Measurements from ENCODE around the gene KLHL26.

KLHL26 gene

DNA sequence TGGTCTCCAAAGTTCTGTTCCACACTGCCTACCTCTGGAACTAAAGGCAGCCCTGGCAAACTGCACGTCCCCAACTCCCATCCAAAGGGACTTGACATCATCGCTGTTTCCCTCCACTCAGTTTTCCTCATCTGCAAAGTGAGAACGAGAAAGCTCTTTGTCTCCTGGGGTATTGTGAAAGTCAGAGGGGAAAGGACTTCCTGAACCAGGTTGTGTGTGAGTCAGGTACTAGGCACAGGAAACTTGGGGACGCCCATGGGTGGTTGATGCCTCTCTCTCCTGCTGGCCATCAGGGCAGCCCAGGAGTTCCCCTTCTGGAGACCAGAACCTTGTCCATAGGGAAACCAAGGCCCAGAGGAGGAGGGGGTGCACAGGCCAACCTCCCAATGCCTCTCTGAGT, 35.0 kb upstream of the KLHL26 start:
- no peak for DNase-seq (ENCODE audit: extremely low read depth in 1 of 2, low read depth in 1 of 2)

GRCh38 chr19:18603255-18603957, 33.4 kb upstream of the KLHL26 start:
- no peak for DNase-seq (ENCODE audit: extremely low read depth in 1 of 2, low read depth in 1 of 2)

GRCh38 chr19:18603958-18604819, 32.6 kb upstream of the KLHL26 start:
- DNase-seq (ENCODE audit: extremely low read depth in 1 of 2, low read depth in 1 of 2), result no peak

GRCh38 chr19:18604820-18605159, 32.0 kb upstream of the KLHL26 start:
- no peak for DNase-seq (ENCODE audit: extremely low read depth in 1 of 2, low read depth in 1 of 2)

GRCh38 chr19:18605196-18605545, 31.7 kb upstream of the KLHL26 start:
- no peak for DNase-seq (ENCODE audit: extremely low read depth in 1 of 2, low read depth in 1 of 2)

GRCh38 chr19:18605546-18606280, 31.1 kb upstream of the KLHL26 start:
- no peak for DNase-seq (ENCODE audit: extremely low read depth in 1 of 2, low read depth in 1 of 2)

DNA sequence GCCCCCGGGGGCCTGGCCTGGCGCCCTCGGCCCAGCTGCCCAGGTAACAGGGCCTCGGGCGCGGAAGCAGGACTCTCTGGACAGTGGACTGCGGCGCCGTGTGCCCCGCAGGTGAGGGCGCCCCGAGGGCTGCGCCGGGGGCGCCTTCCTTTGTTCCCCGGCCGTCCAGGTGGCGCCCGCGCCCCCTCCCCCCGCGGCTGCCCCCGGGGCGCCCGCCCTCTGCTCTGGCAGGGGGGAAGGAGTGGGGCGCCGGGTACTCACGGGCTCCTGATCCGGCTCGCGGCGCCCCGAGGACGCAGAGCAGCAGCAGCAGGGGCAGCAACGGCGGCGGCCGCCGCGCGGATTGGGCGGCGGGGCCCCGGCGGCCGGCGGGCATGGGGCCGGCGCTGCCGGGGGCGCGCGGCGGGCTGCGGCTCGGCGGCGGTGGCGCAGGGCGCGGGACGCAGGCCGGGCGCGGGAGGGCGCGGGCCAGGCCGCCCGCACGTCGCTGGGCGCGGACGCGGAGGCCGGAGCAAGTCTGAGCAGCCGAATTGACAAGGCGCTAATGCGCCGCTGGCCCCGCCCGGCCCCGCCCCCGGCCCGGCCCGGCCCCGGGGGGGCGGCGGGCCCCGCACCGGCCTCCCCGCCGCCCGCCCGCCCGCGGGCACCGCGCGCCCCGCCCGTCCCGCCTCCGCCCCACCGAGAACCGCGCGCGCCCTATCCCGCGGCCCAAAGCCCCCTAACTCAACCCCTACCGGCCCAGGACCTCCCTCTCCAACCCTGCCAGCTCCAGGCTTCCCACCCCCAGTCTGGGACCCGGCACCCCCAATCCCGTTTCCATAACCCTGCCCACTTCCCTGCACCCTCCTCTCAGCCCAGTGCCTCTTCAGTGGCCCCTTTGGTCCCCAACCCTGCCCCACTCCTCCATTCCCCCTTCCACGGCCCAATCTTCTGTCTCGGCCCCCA, 30.3 kb upstream of the KLHL26 start, which contains the start of gene CRLF1:
TSS of gene CRLF1 (minus strand) at position 519 of the 945 bp plus-strand sequence. CDS start at position 376, 143 bp downstream.
- no peak for DNase-seq (ENCODE audit: extremely low read depth in 1 of 2, low read depth in 1 of 2)

DNA sequence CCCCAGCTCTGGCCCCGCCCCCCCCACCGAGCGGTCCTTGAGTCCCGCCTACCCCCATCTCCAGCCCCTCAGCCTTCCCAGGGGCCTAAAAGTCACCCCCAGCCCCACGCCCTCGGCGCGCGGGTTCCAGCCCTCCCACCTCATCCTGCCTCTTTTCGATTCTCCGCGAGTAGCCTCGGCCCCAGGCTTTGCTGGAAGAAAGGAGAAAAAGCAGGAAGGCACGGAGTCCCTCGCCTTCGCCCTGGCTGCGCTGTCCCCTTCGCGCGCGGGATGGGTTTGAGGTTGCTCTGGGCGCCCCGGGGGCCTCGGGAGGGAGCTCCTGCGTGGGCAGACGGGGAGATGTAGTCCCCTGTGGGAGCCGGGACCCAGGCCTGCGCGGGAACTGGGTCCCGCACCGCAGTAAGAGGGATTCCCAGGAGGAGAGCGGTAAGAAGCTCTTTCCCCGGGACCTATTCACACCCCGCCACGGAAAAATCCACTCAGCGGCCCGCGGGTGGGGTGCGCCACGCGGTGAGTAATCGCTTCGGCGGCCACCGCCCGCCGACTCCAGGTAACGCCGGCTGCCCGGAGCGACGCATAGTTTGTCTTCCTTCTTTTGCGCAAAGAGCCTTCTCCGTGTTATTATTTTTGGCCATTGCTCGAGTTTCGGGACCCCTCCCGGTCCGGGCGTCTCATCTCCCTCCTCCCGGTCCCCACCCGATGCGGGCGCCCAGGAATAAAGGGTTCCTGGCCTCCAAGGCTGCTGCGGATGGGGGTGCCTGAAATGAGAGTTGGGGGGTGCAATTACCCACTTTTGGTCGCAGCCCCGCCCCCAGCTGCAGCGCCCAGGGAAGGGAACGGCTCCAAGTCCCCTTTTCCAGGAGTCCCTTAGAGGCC, 29.4 kb upstream of the KLHL26 start:
- no peak for DNase-seq (ENCODE audit: extremely low read depth in 1 of 2, low read depth in 1 of 2)

DNA sequence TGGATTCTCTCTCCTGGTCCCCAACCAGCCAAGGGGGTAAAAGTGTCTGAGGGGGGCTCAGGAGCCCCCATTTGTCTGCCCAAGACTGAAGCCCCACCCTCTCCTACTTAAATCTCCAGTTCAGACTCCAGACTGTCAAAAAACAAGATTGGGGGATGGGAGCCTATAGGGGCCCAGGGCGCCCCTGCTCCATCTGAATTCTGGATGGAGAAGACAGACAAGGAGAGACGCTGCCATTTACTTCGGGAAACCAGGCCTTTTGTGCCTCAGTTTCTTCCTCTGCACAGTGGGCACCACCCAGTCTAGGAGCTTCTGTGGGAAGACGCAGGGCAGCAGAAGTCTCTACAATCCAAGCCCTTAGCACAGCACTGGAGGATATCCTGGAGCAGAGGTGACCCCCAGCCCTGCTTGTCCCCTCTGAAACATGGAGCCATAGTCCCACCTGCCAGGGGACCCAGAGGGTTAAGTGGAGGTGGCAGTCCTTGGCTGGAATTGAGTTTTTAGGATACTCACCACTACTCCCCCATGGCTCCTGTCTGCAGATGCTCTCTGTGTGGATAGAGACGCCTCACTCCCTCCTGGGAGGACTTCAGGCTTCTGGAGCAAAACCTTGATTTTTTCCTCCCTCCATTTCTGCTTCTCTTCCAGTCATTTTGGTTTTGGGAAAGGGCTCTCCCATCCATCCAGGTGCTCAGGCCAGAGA, 28.6 kb upstream of the KLHL26 start:
- DNase-seq (ENCODE audit: extremely low read depth in 1 of 2, low read depth in 1 of 2), result no peak

GRCh38 chr19:18608805-18609716, 27.8 kb upstream of the KLHL26 start:
- no peak for DNase-seq (ENCODE audit: extremely low read depth in 1 of 2, low read depth in 1 of 2)

DNA sequence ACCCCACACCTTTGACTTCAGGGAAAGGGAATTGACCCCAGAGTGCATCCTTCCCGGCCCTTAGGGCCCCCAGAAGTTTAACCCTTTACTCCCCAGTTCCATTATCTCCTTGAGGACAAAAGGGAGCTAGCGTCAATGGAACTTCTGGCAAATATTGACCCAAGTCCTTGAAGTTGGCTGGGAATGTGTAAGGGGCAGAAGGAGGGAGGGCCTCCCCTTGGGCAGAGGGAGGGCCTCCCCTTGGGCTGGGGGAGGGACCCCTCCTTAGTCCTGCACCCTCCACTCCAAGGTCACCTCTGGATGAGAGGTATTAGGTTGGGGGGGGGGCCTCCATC, 27.1 kb upstream of the KLHL26 start:
- no peak for DNase-seq (ENCODE audit: extremely low read depth in 1 of 2, low read depth in 1 of 2)

DNA sequence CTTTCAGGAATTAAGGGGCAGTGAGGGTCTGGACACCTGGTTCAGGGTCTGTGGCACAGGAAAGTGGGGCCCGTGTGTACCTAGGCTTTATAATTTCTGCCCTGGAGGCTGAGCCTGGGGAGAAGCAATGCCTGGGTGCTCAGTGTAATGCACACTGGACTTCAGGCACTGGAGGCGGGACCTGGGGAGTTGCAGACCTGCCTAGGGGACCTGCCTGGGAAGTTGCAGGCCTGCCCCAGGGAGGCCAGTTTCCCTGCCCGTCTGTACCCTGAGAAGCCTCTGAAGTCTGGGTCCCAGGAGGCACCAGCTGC, 26.6 kb upstream of the KLHL26 start:
- no peak for DNase-seq (ENCODE audit: extremely low read depth in 1 of 2, low read depth in 1 of 2)

GRCh38 chr19:18610556-18611326, 26.1 kb upstream of the KLHL26 start:
- no peak for DNase-seq (ENCODE audit: extremely low read depth in 1 of 2, low read depth in 1 of 2)

GRCh38 chr19:18611327-18612050, 25.3 kb upstream of the KLHL26 start:
- DNase-seq (ENCODE audit: extremely low read depth in 1 of 2, low read depth in 1 of 2), result no peak

DNA sequence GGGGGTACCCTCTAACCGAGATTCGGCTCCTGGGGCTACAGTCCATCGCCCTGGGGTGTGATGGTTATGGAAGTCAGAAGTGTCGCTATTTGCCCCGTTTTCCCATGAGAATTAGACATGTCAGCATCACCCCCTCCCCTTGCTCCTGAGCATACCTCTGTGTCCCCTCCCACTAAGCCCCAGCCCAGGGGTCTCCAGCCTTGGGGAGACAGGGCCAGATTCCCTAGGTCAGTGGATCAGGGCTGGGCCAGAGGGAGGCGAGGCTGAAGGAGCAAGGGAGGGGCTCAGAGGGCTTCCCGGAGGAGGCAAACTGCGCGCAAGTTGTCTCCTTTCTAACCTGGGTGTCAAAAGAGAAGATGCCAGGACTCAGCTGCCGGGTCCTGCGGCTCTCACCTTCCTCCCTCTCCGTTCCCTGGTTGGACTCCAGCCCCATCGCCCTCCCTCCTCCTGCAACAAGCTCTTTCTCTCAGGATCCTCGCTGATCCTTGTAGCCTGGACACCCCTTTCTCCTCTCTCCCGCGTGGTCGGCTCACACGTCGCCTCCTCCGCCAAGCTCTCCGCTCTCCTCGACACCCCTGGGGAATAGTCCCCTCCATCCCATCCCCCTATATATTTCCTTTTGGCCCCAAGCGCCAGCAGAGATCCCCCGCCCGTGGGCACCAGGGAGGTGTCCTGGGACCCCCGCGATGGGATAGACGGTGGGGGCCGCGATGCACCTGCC, 24.6 kb upstream of the KLHL26 start:
- DNase-seq (ENCODE audit: extremely low read depth in 1 of 2, low read depth in 1 of 2), result no peak

All from activated CD8-positive, alpha-beta memory T cell treated with anti-CD3 and anti-CD28 coated beads for 1 hour (primary cell).